Cardiac fibroblast (primary cell): ENCODE measurements around the gene SCN11A.

Experiments
- DNase-seq, 2 donors: peaks; one replicate each; pipeline versions ENCODE4 v3.0.0 to v3.0.0-alpha.2; 2010; ENCODE audit warnings: low read depth in 2 of 2
- H3K4me3 ChIP-seq, 2 donors: replicated peaks in 1 of 2; 1 replicate in 1 of 2; 2 replicates in 1 of 2; pipeline ENCODE4 v1.5.1; 2011; ENCODE audit warnings: low read depth in 2 of 2, low read length in 2 of 2, mild to moderate bottlenecking in 2 of 2, moderate library complexity in 1 of 2
- TF ChIP-seq, protein P1 (sequence below): IDR thresholded peaks from one replicate; pipeline ENCODE4 v1.5.1; 2011; ENCODE audit warnings: low read depth, mild to moderate bottlenecking, low read length, inconsistent platforms

SCN11A gene

DNA sequence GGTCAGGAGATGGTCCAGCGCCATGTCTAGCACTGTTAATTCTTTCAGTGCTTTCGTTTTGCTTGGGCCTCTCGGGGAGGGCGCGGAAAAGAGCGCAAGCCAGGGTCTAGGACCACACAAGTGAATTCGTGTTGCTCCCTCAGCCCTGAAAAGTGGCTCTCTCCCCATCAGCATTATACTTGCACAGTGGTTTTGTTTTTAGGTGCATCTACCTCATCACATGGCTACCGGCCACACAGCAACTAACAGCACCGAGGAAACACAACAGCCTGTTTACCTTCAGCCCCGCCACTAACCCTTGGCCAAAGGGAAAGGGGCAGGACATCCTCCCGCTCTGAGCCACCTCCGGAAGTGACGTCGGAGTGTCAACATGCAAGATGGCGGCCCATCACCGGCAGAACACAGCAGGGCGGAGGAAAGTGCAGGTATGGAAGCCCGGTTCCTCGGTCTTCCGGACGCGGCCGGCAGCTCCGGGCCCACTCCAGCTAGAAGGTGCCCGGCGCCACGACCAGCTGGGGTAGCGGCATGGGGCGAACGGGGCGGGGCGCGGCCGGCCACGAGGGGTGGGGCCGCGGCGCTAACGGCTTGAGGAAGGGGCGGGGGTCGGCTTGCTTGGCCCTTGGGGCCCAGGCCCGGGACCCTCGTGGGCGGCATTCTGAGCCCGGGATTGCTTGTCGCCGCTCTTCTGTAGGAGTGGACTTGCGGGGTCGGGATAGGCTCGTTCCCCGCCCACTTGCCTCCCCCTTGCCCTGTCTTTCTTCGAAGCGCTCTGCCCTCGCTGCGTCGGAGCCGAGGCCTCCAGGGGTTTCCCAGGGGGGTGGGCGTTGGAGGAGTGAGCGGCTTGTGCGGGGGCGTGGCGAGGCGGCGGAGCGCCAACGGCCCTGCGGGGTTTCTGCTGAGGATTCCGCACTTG, at the start of gene SCN11A, which contains the start of gene WDR48:
Gene SCN11A (minus strand): TSS at position 296 of the 913 bp plus-strand sequence. CDS start 101,582 bp downstream, outside the sequence.
Gene WDR48 (plus strand): TSS at position 368 of the 913 bp plus-strand sequence. CDS start 10 bp downstream, at position 378.
- TF ChIP-seq, protein P1, sequence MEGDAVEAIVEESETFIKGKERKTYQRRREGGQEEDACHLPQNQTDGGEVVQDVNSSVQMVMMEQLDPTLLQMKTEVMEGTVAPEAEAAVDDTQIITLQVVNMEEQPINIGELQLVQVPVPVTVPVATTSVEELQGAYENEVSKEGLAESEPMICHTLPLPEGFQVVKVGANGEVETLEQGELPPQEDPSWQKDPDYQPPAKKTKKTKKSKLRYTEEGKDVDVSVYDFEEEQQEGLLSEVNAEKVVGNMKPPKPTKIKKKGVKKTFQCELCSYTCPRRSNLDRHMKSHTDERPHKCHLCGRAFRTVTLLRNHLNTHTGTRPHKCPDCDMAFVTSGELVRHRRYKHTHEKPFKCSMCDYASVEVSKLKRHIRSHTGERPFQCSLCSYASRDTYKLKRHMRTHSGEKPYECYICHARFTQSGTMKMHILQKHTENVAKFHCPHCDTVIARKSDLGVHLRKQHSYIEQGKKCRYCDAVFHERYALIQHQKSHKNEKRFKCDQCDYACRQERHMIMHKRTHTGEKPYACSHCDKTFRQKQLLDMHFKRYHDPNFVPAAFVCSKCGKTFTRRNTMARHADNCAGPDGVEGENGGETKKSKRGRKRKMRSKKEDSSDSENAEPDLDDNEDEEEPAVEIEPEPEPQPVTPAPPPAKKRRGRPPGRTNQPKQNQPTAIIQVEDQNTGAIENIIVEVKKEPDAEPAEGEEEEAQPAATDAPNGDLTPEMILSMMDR = no peak
- H3K4me3 ChIP-seq = peak within 1 kb of the TSS; percentile 77 to 94
- DNase-seq = peak; percentile 92 to 93

DNA sequence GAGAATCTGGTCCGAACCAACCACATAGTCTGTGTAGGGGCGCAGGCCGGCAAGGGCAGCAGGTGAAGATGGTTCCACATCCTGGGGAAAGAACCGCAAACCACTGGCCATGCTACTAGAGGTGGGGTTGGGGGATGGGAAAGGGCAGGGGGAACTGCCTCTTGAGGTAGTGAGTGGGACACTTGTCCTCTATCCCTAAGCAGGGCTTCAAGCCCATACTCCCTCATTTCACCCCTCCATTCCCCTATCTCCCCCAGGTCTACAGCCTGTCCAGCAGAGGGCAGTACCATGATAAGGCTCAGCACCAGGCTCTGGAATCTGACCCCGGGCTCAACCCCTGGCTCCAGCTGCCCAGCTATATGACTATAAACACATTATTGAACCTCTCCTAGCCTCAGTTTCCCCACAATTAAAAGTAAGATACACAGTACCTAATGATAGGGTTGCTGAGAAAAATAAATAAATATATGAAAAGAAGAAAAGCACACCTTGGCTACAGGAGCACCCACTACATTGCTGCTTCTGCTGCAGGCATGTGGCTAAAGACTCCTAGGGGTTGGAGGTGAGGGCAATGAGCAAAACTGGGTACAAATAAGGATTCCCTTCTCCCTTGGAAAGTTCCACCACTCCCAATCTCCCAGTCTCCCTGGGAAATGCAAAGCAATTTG, 49.4 kb upstream of the SCN11A start:
- TF ChIP-seq, protein P1 = peak; percentile 71
- peak; percentile 51 to 57 for DNase-seq
- no peak overlapping the region for H3K4me3 ChIP-seq

DNA sequence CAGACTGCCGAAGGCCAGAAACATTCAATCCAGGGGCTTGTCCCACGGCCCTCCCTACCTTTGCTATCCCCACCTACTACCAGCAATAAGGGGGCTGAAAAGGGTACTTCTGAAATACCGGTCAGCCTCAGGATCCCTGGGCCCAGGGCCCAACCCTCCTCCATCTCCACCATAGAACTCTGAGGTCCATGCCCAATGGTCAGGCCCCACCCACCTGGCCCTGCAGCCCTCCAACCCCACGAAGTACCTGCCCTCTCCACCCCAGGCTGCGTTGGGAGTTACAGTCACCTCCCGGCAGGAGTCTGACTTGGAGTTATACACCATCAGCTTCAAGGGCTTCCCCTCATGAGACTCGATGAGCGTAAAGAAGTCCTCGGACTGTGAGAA, 48.7 kb upstream of the SCN11A start:
- TF ChIP-seq, protein P1 = no peak
- no peak for DNase-seq

DNA sequence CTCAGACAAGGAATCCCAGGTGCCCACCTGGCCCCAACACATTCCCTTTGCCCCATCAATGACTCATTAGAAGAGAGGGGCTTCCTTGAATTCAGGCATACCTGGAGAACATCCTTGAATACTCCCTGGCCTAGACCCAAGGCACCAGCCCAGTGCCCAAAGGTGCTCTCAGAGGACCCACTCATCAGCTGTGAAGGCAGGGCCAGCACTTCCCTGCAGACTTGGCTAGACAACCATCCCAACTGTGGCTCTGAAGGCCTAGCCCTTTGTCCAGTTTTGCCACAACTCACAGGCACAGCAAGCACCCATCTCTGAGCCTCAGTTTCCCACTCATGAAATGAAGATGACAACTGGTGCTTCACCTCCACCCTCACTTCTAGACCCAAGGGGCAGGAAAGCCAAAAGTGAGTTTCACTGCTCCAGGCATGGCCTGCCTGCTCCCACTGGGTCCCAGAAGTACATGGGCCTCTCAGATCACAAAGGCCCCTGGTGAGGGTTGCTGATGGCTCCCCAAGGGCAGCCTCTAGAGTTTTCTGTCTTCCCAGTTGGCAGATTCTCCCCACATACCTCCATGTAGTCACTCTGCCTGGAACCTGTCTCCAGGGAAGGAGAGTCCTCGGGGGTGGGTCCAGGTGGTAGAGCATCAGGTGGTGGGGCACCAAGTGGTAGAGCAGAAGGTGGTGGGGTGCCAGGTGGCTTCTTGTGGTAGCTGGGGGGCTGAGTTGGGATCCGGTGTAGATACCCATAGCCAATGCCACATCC, 48.2 kb upstream of the SCN11A start:
- TF ChIP-seq, protein P1 = no peak
- no peak for DNase-seq
- no peak overlapping the region for H3K4me3 ChIP-seq

More for the DNA sequence above, 48.7 kb upstream of the SCN11A start:
- no peak overlapping the region for H3K4me3 ChIP-seq

DNA sequence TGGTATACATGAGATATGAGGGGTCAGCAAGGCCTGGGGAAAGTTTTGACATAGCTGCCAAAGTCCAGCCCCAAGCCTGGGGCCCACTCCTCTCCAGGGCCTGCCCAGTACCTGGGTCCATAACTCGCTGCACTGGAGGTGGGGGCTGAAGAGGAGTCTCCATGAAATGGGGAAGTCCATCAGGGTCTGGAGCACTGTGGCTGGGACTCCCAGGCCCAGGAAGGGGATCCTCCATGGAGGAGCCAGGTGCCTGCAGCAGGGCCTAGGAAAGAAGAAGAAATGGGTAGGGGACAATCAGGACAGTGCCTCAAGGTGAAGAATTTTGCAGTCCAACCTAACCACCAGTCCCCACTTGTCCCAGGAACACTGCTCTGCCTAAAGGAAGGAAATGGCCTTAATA, 47.5 kb upstream of the SCN11A start:
- H3K4me3 ChIP-seq = no peak overlapping the region
- no peak for DNase-seq
- TF ChIP-seq, protein P1 = no peak

DNA sequence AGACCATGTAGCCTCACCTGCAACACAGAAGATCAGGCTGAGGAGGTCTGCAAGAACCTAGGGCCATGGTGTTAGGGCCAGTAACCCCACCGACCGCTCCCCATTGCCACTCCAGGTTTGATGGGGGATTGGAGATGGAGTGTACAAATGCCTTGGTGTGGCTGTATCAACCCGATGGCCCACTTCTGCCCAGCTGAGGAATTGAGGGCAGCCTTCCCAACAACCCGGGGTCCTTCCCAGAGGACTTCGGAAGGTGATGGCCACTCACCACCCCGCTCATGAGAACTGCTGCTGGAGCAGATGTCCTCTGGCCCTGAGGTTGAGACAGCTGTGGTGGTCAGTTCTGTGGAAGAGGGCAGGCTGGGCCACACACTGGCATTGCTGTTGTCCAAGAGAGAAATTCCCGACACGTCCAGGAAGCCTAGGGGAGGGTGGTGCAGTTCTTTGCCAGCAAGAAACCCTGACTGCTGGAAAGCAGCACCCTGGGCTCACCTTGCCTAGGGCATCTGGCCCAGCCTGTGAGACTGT, 46.8 kb upstream of the SCN11A start:
- DNase-seq = no peak

More for the DNA sequence above, 46.8 kb upstream of the SCN11A start:
- TF ChIP-seq, protein P1 = no peak
- no peak overlapping the region for H3K4me3 ChIP-seq
